ENCODE data around the gene FBXL17. TPM values are rescaled to one million over a fixed set of nuclear protein-coding genes. Genes with fewer than 3 reads are reported as not detected.

The FBXL17 gene
- total and polyA plus RNA-seq, 4 donors, result 2.1 to 14.1 (median 6.3) TPM

DNA sequence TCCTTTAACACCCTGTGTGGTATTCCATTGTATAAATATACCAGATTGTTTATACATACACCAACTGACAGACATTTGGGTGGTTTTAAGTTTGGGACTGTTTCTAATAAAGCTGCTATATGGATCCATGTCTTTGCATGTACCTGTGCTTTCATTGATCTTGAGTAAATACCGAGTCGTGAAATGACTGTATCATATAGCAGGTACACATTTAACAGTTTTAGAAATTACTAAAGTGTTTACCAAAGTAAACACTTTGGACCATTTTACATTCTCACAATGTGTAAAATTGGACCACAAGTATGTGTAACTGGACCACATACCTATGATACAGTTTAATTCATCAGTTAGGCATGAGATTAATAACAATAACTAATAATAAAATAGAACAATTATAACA lies 175.2 kb downstream of the FBXL17 start:
- H3K4me1 ChIP-seq (ENCODE audit: control insufficient read depth in 4 of 4, insufficient read depth in 4 of 4, low read length in 3 of 4), result no peaks in the 10 kb centered on the region
- no peak overlapping the region for H3K27ac ChIP-seq (ENCODE audit: low read depth in 1 of 2, low read length in 2 of 2)
- H3K36me3 ChIP-seq (ENCODE audit: control insufficient read depth in 4 of 4, insufficient read depth in 3 of 4, low read depth in 1 of 4, low read length in 3 of 4), result no peaks in the 10 kb centered on the region
- H3K9me3 ChIP-seq (ENCODE audit: control insufficient read depth in 4 of 4, low read length in 3 of 4), result no peaks in the 10 kb centered on the region
- no peak overlapping the region for H3K9ac ChIP-seq (ENCODE audit: low read depth in 1 of 2, low read length in 2 of 2)
- DNase-seq (ENCODE audit: low spot score), result no peak
- no peak for TF ChIP-seq HNF4A (conservative IDR thresholded peaks at IDR 0.05)
- TF ChIP-seq HNF4G (IDR thresholded peaks at IDR 0.05), result no peak
- no peak for TF ChIP-seq FOXA1 (IDR thresholded peaks at IDR 0.05)
- TF ChIP-seq, protein P1, sequence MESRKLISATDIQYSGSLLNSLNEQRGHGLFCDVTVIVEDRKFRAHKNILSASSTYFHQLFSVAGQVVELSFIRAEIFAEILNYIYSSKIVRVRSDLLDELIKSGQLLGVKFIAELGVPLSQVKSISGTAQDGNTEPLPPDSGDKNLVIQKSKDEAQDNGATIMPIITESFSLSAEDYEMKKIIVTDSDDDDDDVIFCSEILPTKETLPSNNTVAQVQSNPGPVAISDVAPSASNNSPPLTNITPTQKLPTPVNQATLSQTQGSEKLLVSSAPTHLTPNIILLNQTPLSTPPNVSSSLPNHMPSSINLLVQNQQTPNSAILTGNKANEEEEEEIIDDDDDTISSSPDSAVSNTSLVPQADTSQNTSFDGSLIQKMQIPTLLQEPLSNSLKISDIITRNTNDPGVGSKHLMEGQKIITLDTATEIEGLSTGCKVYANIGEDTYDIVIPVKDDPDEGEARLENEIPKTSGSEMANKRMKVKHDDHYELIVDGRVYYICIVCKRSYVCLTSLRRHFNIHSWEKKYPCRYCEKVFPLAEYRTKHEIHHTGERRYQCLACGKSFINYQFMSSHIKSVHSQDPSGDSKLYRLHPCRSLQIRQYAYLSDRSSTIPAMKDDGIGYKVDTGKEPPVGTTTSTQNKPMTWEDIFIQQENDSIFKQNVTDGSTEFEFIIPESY (IDR thresholded peaks at IDR 0.05), result no peak
- no peaks in the 10 kb centered on the region for H3K27me3 ChIP-seq (ENCODE audit: control insufficient read depth in 4 of 4, insufficient read depth in 4 of 4, low read length in 3 of 4)
- 98% methylated on average over 2 of the region's 2 CpGs for WGBS
- H3K4me3 ChIP-seq (ENCODE audit: low read depth in 1 of 3, low read length in 3 of 3), result no peak overlapping the region

DNA sequence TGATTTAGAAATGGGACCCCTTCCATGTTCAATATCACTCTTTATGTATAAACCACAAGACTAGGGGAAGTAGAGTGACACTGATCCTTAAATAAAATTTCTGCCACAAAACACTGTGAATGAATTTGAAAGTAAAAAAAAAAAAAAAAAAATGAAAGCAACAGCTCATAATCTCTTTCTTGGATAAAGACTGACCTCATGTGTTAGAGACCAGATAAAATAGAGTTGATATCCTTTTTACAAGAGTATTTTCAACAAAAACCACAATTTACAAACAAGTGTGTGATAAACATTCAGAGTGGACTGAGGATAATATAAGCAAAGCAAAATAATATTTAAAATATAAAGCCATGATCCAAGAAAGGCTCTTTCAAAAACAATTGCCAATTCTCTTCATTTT lies 180.2 kb downstream of the FBXL17 start:
- Histone ChIP-seq H3K27me3 (ENCODE audit: control insufficient read depth in 4 of 4, insufficient read depth in 4 of 4, low read length in 3 of 4) (no peaks in the 10 kb centered on the region), H3K4me3 (ENCODE audit: low read depth in 1 of 3, low read length in 3 of 3) (no peak overlapping the region), H3K9me3 (ENCODE audit: control insufficient read depth in 4 of 4, low read length in 3 of 4) (no peaks in the 10 kb centered on the region), H3K9ac (ENCODE audit: low read depth in 1 of 2, low read length in 2 of 2) (no peak overlapping the region), H3K27ac (ENCODE audit: low read depth in 1 of 2, low read length in 2 of 2) (no peak overlapping the region), H3K36me3 (ENCODE audit: control insufficient read depth in 4 of 4, insufficient read depth in 3 of 4, low read depth in 1 of 4, low read length in 3 of 4) (no peaks in the 10 kb centered on the region), H3K4me1 (ENCODE audit: control insufficient read depth in 4 of 4, insufficient read depth in 4 of 4, low read length in 3 of 4) (no peaks in the 10 kb centered on the region)
- TF ChIP-seq RAD21 (IDR thresholded peaks at IDR 0.05) (no peak), JUND (IDR thresholded peaks at IDR 0.05) (no peak), SP1 (IDR thresholded peaks at IDR 0.05) (no peak), TAF1 (conservative IDR thresholded peaks at IDR 0.05) (no peak), FOXA2 (IDR thresholded peaks at IDR 0.05) (no peak), YY1 (IDR thresholded peaks at IDR 0.05) (no peak), EGR1 (IDR thresholded peaks at IDR 0.05; ENCODE audit: low read depth in 2 of 2) (no peak), FOXA1 (IDR thresholded peaks at IDR 0.05) (no peak), RXRA (IDR thresholded peaks at IDR 0.05) (no peak)
- TF ChIP-seq, protein P2, sequence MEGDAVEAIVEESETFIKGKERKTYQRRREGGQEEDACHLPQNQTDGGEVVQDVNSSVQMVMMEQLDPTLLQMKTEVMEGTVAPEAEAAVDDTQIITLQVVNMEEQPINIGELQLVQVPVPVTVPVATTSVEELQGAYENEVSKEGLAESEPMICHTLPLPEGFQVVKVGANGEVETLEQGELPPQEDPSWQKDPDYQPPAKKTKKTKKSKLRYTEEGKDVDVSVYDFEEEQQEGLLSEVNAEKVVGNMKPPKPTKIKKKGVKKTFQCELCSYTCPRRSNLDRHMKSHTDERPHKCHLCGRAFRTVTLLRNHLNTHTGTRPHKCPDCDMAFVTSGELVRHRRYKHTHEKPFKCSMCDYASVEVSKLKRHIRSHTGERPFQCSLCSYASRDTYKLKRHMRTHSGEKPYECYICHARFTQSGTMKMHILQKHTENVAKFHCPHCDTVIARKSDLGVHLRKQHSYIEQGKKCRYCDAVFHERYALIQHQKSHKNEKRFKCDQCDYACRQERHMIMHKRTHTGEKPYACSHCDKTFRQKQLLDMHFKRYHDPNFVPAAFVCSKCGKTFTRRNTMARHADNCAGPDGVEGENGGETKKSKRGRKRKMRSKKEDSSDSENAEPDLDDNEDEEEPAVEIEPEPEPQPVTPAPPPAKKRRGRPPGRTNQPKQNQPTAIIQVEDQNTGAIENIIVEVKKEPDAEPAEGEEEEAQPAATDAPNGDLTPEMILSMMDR (IDR thresholded peaks at IDR 0.05; ENCODE audit: low read depth, low read length, missing input control), result no peak
- TF ChIP-seq, protein P3, sequence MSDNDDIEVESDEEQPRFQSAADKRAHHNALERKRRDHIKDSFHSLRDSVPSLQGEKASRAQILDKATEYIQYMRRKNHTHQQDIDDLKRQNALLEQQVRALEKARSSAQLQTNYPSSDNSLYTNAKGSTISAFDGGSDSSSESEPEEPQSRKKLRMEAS (IDR thresholded peaks at IDR 0.05), result no peak
- DNase-seq (ENCODE audit: low spot score), result no peak

DNA sequence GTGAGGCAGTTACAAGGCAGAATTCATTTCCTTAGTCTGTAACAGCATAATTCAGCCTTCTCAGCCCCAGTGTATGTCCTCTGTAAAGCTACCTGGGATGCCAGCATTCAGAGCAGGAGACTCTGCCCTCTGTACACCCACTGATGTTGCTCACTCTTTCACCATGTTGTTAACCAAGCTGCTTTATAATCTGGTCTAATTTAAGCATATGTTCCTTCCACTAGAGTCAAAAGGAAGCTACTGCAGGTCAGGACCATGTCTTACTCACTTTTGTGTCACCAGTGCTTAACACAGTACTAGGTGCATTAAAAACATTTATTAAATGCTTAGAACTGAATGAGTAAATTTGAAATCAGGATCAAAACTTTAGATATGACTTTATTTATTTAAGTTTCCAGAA lies 185.6 kb downstream of the FBXL17 start:
- H3K27ac ChIP-seq (ENCODE audit: low read depth in 1 of 2, low read length in 2 of 2), result no peak overlapping the region
- no peaks in the 10 kb centered on the region for H3K4me1 ChIP-seq (ENCODE audit: control insufficient read depth in 4 of 4, insufficient read depth in 4 of 4, low read length in 3 of 4)
- no peaks in the 10 kb centered on the region for H3K36me3 ChIP-seq (ENCODE audit: control insufficient read depth in 4 of 4, insufficient read depth in 3 of 4, low read depth in 1 of 4, low read length in 3 of 4)
- TF ChIP-seq JUND (IDR thresholded peaks at IDR 0.05), result no peak
- no peak for TF ChIP-seq GABPA (IDR thresholded peaks at IDR 0.05 in 1 of 2, conservative IDR thresholded peaks at IDR 0.05 in 1 of 2)
- H3K9me3 ChIP-seq (ENCODE audit: control insufficient read depth in 4 of 4, low read length in 3 of 4), result no peaks in the 10 kb centered on the region
- H3K9ac ChIP-seq (ENCODE audit: low read depth in 1 of 2, low read length in 2 of 2), result no peak overlapping the region
- H3K27me3 ChIP-seq (ENCODE audit: control insufficient read depth in 4 of 4, insufficient read depth in 4 of 4, low read length in 3 of 4), result no peaks in the 10 kb centered on the region
- DNase-seq (ENCODE audit: low spot score), result no peak
- H3K4me3 ChIP-seq (ENCODE audit: low read depth in 1 of 3, low read length in 3 of 3), result no peak overlapping the region

Data from liver (tissue), 9 donors.